Sigmoid colon (tissue), 7 donors: ENCODE data around the gene PIK3R1. TPM values are rescaled to one million over a fixed set of nuclear protein-coding genes. Genes with fewer than 3 reads are reported as not detected.

Experiments
- DNase-seq: peaks from one replicate; pipeline ENCODE4 v3.0.0-alpha.2; 2019
- H3K27ac ChIP-seq, 4 donors: fragments of 200-600 bp; sonication (generic); one replicate each; pipeline ENCODE4 v1.5.1; 2016 to 2019; ENCODE audit warnings: mild to moderate bottlenecking in 1 of 4
- H3K27me3 ChIP-seq, 3 donors: fragments of 200-600 bp; sonication (generic); one replicate each; pipeline ENCODE4 v1.5.1; 2019; ENCODE audit warnings: mild to moderate bottlenecking in 1 of 3
- H3K36me3 ChIP-seq, 4 donors: fragments of 200-600 bp; sonication (generic); one replicate each; pipeline ENCODE4 v1.5.1; 2016 to 2019
- H3K4me1 ChIP-seq, 4 donors: fragments of 200-600 bp; sonication (generic); one replicate each; pipeline ENCODE4 v1.5.1; 2017 to 2019
- H3K4me3 ChIP-seq, 4 donors: fragments of 200-600 bp; sonication (generic); one replicate each; pipeline ENCODE4 v1.5.1; 2017 to 2019; ENCODE audit warnings: mild to moderate bottlenecking in 2 of 4, moderate library complexity in 1 of 4
- H3K9me3 ChIP-seq, 4 donors: fragments of 200-600 bp in 3 of 4; sonication (generic) in 3 of 4; one replicate each; pipeline versions ENCODE4 v1.5.1 to v1.6.1; 2013 to 2019
- EP300 ChIP-seq, 4 donors: sonication (generic); formaldehyde crosslinking; IDR thresholded peaks; one replicate each; pipeline ENCODE4 v1.6.1; 2017; ENCODE audit warnings: antibody characterized with exemption in 4 of 4
- POLR2A ChIP-seq, 2 donors: fragments of 450-650 bp; IDR thresholded peaks; one replicate each; pipeline ENCODE4 v1.6.1; 2016; ENCODE audit warnings: antibody characterized with exemption in 2 of 2, mild to moderate bottlenecking in 2 of 2, moderate library complexity in 2 of 2
- POLR2AphosphoS5 ChIP-seq, 4 donors: sonication (generic); formaldehyde crosslinking; IDR thresholded peaks; one replicate each; pipeline ENCODE4 v1.6.1; 2017; ENCODE audit warnings: antibody characterized with exemption in 4 of 4
- WGBS, 2 donors: extraction: QIAGEN DNeasy Blood & Tissue Kit; methylation state at CpG; one replicate each; pipeline ENCODE4 v1.1.7; 2013; 5-methylcytosine and 5-hydroxymethylcytosine counted together
- intact Hi-C: fragments of 100-400 bp; cut with DNase I; formaldehyde crosslinking; loops from one replicate; pipeline ENCODE4 v1.15.1; 2023
- polyA plus RNA-seq, 3 donors: library from polyadenylated mRNA; stranded (reverse); fragments of 200-250 nt; gene quantifications; one replicate each; pipeline ENCODE4 v1.2.3, GENCODE V29; 2013
- total RNA-seq, 4 donors: library from RNA; depleted of rRNA; stranded (reverse); fragments of >200 nt; gene quantifications; one replicate each; pipeline ENCODE4 v1.1.0, GENCODE V29; 2016
- TF ChIP-seq, protein P1 (sequence below), 4 experiments: fragments of 450-650 bp in 3 of 4; fragments of 200-600 bp in 1 of 4; IDR thresholded peaks; one replicate each; pipeline ENCODE4 v1.5.1; 2016 to 2019; ENCODE audit warnings: antibody characterized with exemption in 4 of 4, mild to moderate bottlenecking in 3 of 4, moderate library complexity in 2 of 4
- donor health status: healthy with polysubstance abuse.
- donor health status: Bipolar disorder and iron deficiency.
- donor health status: healthy.

PIK3R1 gene
- total and polyA plus RNA-seq, 7 donors = 9.2 to 227 (median 177) TPM

- Histone ChIP-seq H3K4me1 (peaks cover 0 to 75% (median 71%) of the 10 kb centered on the region in 4 donors), H3K27ac (peak overlapping the region; percentile 78 to 94 (median 84)), H3K36me3 (peaks cover 5 to 37% (median 25%) of the 10 kb centered on the region in 4 donors), H3K9me3 (no peaks in the 10 kb centered on the region), H3K4me3 (peak overlapping the region in 2 of 4 donors; percentile 1 to 55), H3K27me3 (no peaks in the 10 kb centered on the region)
- DNase-seq = peak; percentile 80
- peak in 2 of 4 donors; percentile 38 to 45 for TF ChIP-seq POLR2AphosphoS5 (IDR thresholded peaks at IDR 0.05)
- TF ChIP-seq EP300 (IDR thresholded peaks at IDR 0.05) = no peak
- TF ChIP-seq POLR2A (IDR thresholded peaks at IDR 0.05) = no peak
- WGBS, 2 donors = 29 to 61% methylated on average over 4 of the region's 4 CpGs
- intact Hi-C loops = no loop called here
These were observed 74.7 kb downstream of the PIK3R1 start for GRCh38 chr5:68290260-68290674.

- Histone ChIP-seq H3K4me3 (peak overlapping the region in 1 of 4 donors; percentile 1), H3K36me3 (peaks cover 8 to 37% (median 31%) of the 10 kb centered on the region in 4 donors), H3K27me3 (no peaks in the 10 kb centered on the region), H3K27ac (peak overlapping the region; percentile 17 to 94 (median 84)), H3K4me1 (peaks cover 0 to 69% (median 65%) of the 10 kb centered on the region in 4 donors), H3K9me3 (no peaks in the 10 kb centered on the region)
- intact Hi-C loops = no loop called here
- DNase-seq = no peak
- TF ChIP-seq POLR2AphosphoS5 (IDR thresholded peaks at IDR 0.05) (peak in 1 of 4 donors; percentile 15), EP300 (IDR thresholded peaks at IDR 0.05) (no peak)
- 79 to 83% methylated on average over 3 of the region's 3 CpGs for WGBS, 2 donors
These were observed 75.3 kb downstream of the PIK3R1 start for GRCh38 chr5:68290847-68291246.

DNA sequence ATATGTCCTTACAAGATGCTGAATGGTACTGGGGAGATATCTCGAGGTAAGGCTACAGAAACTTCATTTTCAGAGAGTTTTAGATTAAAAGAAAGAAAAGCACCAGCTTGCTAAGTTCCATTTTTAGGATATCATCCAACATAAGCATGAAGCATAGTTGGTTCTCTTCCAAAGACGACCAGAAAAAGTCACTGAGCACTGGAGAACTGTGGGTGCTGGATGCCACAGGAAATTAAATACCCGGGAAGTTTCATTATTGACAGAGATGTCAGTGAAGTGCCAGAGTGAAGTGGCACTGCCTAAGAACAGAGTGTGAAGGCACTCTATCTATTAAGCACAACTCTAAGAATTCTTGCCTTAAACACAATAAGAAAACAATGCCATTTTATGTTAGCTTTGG is 76.8 kb downstream of the PIK3R1 start:
- Histone ChIP-seq H3K4me3 (no peak overlapping the region), H3K9me3 (no peaks in the 10 kb centered on the region), H3K27ac (peak overlapping the region in 2 of 4 donors; percentile 42 to 94), H3K36me3 (peaks cover 18 to 52% (median 44%) of the 10 kb centered on the region in 4 donors), H3K4me1 (peaks cover 0 to 54% (median 51%) of the 10 kb centered on the region in 4 donors), H3K27me3 (no peaks in the 10 kb centered on the region)
- WGBS, 2 donors = 61 to 68% methylated on average over 3 of the region's 3 CpGs
- TF ChIP-seq POLR2AphosphoS5 (IDR thresholded peaks at IDR 0.05) (no peak), EP300 (IDR thresholded peaks at IDR 0.05) (no peak), POLR2A (IDR thresholded peaks at IDR 0.05) (no peak)
- TF ChIP-seq, protein P1, sequence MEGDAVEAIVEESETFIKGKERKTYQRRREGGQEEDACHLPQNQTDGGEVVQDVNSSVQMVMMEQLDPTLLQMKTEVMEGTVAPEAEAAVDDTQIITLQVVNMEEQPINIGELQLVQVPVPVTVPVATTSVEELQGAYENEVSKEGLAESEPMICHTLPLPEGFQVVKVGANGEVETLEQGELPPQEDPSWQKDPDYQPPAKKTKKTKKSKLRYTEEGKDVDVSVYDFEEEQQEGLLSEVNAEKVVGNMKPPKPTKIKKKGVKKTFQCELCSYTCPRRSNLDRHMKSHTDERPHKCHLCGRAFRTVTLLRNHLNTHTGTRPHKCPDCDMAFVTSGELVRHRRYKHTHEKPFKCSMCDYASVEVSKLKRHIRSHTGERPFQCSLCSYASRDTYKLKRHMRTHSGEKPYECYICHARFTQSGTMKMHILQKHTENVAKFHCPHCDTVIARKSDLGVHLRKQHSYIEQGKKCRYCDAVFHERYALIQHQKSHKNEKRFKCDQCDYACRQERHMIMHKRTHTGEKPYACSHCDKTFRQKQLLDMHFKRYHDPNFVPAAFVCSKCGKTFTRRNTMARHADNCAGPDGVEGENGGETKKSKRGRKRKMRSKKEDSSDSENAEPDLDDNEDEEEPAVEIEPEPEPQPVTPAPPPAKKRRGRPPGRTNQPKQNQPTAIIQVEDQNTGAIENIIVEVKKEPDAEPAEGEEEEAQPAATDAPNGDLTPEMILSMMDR (IDR thresholded peaks at IDR 0.05) = no peak
- intact Hi-C loops = no loop called here
- DNase-seq = no peak

- TF ChIP-seq EP300 (IDR thresholded peaks at IDR 0.05) (no peak), POLR2AphosphoS5 (IDR thresholded peaks at IDR 0.05) (no peak), POLR2A (IDR thresholded peaks at IDR 0.05) (no peak)
- TF ChIP-seq, protein P1 (IDR thresholded peaks at IDR 0.05) = no peak
- H3K27me3 ChIP-seq = no peaks in the 10 kb centered on the region
- no peak for DNase-seq
- no peak overlapping the region for H3K27ac ChIP-seq
- no peak overlapping the region for H3K4me3 ChIP-seq
- H3K4me1 ChIP-seq = peaks cover 0 to 31% (median 25%) of the 10 kb centered on the region in 4 donors
- H3K36me3 ChIP-seq = peaks cover 27 to 86% (median 58%) of the 10 kb centered on the region in 4 donors
- WGBS, 2 donors = 74 to 82% methylated on average over 3 of the region's 3 CpGs
- H3K9me3 ChIP-seq = no peaks in the 10 kb centered on the region
- intact Hi-C loops = no loop called here
These were observed 80.2 kb downstream of the PIK3R1 start for GRCh38 chr5:68295772-68296171.

DNA sequence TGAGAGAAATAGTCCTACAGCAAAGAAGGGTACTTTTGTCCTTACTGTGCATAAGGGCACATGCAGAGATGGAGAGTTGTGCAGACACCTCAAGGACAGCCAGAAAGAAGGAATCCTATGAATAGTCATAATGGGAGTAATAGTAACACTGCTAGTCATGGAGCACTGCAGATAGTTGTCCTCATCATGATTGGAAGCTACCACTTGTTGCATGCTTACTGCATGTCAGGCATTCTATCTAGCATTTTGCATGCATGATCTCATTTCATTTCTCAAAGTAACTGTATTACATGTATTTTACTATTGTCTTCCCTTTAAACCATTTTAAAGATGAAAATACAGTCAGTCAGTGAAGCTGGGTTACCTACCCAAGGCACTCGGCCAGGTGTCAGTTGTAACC is 81.3 kb downstream of the PIK3R1 start:
- intact Hi-C loops = no loop called here
- Histone ChIP-seq H3K36me3 (peaks cover 27 to 93% (median 58%) of the 10 kb centered on the region in 4 donors), H3K4me3 (no peak overlapping the region), H3K27ac (no peak overlapping the region), H3K9me3 (no peaks in the 10 kb centered on the region), H3K27me3 (no peaks in the 10 kb centered on the region), H3K4me1 (peaks cover 0 to 20% (median 14%) of the 10 kb centered on the region in 4 donors)
- no peak for DNase-seq
- TF ChIP-seq POLR2A (IDR thresholded peaks at IDR 0.05) (no peak), EP300 (IDR thresholded peaks at IDR 0.05) (no peak), POLR2AphosphoS5 (IDR thresholded peaks at IDR 0.05) (no peak)
- TF ChIP-seq, protein P1 (IDR thresholded peaks at IDR 0.05) = no peak
- WGBS, 2 donors = 87 to 91% methylated on average over 1 of the region's 1 CpG

GRCh38 chr5:68297656-68298055 is 82.1 kb downstream of the PIK3R1 start:
- H3K4me3 ChIP-seq = no peak overlapping the region
- no peaks in the 10 kb centered on the region for H3K9me3 ChIP-seq
- intact Hi-C loops = no loop called here
- 88 to 91% methylated on average over 4 of the region's 4 CpGs for WGBS, 2 donors
- no peak for TF ChIP-seq POLR2A (IDR thresholded peaks at IDR 0.05)
- no peak for TF ChIP-seq EP300 (IDR thresholded peaks at IDR 0.05)
- no peak for TF ChIP-seq POLR2AphosphoS5 (IDR thresholded peaks at IDR 0.05)
- TF ChIP-seq, protein P1 (IDR thresholded peaks at IDR 0.05) = no peak
- no peaks in the 10 kb centered on the region for H3K27me3 ChIP-seq
- DNase-seq = no peak
- no peak overlapping the region for H3K27ac ChIP-seq
- H3K4me1 ChIP-seq = peaks cover 0 to 13% (median 6%) of the 10 kb centered on the region in 4 donors
- peaks cover 27 to 95% (median 56%) of the 10 kb centered on the region in 4 donors for H3K36me3 ChIP-seq
